Medulla oblongata (tissue), 1 donor: ENCODE measurements around the gene IFNL4.
"Not testable (repeated sequence)": the region's sequence is repeated elsewhere in the genome, so short reads cannot be mapped to it uniquely, and the experiment has no call there.

Experiments
- DNase-seq: peaks from one replicate; pipeline ENCODE4 v3.0.0-alpha.2; 2015; ENCODE audit errors: extremely low spot score

IFNL4 gene

DNA sequence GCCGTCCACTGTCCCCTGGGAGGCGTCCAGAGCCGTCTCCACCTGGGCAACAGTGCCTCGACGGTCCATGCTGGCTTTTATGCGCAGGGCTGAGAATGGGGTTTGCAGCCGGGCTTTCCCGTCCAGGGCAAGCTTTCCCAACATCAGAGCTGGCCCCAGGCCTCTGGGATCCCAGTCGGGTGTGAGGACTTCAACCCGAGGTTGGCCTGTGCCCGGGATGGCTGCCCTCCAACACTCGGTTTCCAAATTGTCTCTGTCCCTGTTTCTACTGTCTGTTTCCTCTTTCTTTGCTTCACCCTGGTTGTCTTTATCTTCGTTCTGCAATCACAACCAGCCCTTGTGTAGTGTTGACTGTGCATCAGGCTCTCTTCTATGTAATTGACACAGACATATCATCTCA lies at the start of gene IFNL4:
TSS of gene IFNL4 (minus strand) at position 51 of the 400 bp plus-strand sequence.
- no peak for DNase-seq

DNA sequence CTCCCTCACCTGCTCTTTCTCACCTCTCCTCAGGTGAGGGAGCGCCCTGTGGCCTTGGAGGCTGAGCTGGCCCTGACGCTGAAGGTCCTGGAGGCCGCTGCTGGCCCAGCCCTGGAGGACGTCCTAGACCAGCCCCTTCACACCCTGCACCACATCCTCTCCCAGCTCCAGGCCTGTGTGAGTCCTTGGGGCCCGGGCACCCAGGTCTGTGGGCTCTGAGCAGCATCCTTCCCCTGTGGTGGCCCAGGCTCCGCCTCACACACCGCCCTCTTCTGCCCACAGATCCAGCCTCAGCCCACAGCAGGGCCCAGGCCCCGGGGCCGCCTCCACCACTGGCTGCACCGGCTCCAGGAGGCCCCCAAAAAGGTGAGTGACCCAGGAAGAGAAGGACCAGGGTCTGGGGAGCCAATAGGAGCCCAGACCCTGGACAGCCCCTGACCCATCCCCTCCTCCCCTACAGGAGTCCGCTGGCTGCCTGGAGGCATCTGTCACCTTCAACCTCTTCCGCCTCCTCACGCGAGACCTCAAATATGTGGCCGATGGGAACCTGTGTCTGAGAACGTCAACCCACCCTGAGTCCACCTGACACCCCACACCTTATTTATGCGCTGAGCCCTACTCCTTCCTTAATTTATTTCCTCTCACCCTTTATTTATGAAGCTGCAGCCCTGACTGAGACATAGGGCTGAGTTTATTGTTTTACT lies 49.4 kb upstream of the IFNL4 start:
- no peak for DNase-seq

DNA sequence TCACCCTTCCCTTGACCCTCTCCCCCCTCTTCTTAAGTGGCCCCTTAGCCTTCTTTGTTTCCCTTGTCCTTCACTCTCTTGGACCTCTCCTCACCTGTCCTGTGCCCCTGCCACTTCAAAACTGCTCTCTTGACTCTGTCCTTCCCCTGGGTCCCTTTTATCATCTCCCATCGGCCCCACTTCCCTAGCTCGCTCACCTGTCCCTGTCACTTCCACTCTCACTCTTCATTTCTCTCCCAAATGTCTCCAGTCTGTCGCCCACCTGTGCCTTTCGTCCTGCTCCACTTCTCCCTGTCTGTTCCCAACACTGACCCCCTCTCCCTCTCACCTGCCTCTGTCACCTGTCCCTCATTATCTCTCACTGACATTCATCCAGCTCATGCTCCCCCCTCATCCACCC lies 48.2 kb upstream of the IFNL4 start:
- DNase-seq, result no peak

DNA sequence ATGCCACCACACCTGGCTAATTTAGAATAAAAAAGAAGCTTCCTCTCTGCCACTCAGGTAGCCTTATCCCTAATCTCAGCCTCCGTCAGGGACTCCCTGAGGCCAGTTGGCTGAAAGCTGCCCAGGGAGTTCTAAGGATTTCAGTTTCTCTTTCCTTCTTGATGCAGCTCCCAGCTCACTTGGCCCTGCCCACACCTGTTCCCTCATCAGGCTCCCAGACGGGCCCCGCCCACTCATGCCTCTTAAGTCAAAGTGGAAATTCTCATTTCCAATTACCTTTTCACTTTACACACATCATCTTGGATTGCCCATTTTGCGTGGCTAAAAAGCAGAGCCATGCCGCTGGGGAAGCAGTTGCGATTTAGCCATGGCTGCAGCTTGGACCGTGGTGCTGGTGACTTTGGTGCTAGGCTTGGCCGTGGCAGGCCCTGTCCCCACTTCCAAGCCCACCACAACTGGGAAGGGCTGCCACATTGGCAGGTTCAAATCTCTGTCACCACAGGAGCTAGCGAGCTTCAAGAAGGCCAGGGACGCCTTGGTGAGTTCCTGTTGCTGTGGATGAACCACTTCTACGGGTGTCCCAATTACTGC lies 47.5 kb upstream of the IFNL4 start, which contains the start of gene IFNL1:
TSS of gene IFNL1 (plus strand) at position 353 of the 591 bp plus-strand sequence. CDS start at position 368, 15 bp downstream.
- DNase-seq, result no peak

DNA sequence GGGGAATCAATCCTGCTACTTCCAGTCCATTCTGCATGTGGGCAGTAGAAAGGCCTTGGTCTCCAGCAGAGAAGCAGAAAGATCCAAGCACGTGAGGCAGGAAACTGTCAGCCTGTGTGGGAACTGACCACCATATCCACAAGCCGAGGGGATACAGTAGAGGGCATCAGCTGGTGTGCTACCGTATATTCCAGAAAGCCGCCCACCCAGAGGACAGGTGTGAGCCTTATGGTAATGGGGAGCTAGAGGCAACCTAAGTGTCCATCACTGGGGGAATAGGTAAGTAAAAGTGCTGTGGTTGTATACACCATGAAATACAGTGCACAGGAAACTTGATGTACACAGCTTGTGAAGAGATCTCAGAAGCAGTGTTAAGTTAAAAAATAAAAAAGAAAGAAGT lies 44.7 kb upstream of the IFNL4 start:
- DNase-seq, result no peak

DNA sequence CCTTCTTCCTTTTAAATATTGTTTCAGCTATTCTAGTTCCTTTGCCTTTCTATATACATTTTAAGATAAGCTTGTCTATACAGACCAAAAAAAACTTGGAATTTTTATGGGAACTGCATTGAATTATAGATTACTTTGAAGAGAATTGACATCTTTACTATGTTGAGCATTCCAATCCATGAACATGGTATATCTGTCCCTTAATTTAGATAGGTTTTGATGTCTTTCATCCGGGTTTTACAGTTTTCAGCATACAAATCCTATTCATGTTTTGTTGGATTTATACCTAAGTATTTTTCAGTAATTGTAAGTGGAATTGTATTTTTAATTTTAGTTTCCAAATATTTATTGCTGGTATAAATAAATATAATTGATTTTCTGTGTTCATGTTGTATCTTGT lies 35.4 kb upstream of the IFNL4 start:
- DNase-seq, result no peak

DNA sequence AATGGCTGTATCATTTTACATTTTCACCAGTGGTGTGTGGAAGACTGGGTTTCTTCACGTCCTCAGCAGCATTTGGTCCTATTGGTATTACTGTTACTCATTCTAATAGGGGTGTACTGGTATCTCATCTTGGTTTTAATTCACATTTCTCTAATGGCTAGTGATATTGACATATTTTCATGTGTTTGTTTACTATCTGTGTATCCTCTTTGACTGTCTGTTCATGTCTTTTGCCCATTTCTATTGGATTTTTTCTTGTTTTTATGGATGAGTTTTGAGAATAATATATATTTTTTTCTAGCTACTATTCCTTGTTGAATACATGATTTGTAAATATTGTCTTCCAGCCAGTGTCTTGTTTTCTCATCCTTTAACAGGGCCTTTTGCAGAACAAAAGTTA lies 33.4 kb upstream of the IFNL4 start:
- no peak for DNase-seq

DNA sequence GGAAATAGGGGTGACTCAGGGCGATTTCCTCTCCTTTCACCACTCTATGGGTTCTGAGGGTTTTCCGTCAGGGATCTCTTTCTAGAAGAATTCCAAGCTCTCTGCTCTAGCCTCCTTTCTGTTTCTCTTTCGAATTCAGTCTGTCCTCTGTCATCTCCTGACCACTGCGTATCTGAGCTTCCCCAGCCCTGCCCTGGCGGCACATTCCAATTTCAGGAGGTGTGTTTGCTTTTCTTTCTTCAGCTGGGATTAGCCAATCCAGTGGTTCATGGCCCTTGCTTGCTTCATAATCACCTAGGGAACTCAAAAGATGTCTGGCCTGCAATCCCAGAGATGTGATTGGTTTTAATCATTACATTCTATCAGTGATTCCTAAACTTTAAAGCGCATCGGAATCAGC lies 28.9 kb upstream of the IFNL4 start:
- DNase-seq, result no peak

DNA sequence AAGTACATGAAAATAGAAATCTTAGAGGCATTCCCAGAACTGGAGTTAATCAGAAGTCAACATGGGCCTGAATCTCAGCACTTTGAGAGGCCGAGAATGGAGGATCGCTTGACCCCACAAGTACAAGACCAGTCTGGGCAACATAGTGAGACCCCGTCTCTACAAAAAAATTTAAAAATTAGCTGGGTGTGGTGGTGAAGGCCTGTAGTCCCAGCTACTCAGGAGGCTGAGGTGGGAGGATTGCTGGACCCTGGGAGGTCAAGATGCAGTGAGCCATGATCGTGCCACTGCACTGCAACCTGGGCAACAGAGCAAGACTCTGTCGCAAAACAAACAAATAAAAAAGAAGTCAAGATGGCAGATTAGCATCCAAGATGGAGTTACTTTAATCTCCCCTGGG lies 28.1 kb upstream of the IFNL4 start:
- no peak for DNase-seq

DNA sequence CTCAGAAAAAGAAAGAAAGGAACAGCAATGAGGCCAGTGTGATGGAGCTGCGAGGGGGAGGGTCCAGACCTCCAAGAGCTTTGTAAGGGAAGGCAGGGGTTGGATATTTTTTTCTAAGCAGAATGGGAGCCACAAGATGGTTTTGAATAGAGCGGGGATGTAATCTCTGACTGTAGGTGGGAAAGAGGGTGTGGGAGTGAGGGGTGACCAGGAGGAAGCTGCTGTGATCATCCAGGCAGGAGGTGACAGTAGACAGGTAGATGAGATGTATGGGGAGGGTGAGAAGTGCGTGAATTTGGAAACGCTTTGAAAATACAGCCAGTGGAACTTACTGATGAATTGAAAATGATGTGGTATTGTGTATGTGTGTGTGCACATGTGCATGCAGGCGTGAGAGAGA lies 26.9 kb upstream of the IFNL4 start:
- no peak for DNase-seq

DNA sequence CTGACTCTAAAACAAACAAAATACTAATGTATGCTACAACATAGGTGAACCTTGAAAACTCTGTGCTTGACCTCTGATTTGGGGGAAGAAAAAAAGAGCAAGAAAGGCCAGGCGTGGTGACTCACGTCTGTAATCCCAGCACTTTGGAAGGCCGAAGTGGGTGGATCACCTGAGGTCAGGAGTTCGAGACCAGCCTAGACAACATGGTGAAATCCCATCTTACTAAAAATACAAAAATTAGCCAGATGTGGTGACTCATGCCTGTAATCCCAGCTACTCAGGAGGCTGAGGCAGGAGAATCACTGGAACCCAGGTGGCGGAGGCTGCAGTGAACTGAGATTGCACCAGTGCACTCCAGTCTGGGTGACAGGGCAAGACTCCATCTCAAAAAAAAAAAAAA lies 25.2 kb upstream of the IFNL4 start:
- not testable (repeated sequence) for DNase-seq

DNA sequence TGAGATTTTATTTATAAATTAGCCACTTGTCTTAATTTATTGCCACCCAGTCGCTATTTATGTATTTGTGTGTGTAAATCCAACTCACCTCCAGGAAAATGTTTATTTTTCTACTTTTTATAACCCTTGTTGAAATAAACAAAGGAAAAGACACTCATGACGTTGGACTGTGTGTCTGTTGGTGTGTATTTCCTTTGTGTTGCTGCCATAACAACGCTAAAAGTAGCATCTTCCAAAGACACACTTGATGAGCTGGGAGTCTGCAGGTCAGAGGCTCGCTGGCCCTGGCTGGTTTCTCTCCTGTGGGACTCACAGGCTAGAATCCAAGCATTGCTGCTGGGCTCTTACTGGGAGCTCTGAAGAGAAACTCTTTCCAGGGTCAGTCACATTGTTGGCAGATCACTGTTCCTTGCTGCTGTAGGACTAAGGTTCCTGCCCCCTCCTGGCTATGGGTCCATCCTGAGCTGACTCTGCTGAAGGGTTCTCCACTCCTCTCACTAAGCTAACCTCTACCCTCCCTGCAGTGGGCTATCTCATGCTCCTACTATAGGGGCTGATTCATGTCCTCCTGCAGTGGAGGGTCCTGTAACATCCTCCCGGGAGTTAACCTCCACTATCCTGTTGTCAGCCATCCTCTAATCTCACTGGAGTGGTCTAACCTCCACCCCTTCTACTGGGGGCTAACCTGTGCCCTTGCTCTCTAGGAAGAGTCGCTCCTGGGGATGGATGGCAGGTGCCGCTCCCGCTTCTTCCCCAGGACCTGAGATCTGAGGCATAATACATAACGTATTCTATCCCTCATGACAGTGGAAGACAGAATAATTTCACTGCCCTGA lies 21.6 kb upstream of the IFNL4 start:
- no peak for DNase-seq

DNA sequence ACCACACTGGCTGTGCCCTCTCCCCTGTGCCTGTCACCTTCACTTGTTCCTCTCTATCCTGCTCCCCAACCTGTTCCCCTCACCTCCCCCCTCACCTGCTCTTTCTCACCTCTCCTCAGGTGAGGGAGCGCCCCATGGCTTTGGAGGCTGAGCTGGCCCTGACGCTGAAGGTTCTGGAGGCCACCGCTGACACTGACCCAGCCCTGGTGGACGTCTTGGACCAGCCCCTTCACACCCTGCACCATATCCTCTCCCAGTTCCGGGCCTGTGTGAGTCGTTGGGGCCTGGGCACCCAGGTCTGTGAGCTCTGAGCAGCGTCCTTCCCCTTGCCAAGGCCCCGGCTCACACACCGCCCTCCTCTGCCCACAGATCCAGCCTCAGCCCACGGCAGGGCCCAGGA lies 20.7 kb upstream of the IFNL4 start:
- not testable (repeated sequence) for DNase-seq

DNA sequence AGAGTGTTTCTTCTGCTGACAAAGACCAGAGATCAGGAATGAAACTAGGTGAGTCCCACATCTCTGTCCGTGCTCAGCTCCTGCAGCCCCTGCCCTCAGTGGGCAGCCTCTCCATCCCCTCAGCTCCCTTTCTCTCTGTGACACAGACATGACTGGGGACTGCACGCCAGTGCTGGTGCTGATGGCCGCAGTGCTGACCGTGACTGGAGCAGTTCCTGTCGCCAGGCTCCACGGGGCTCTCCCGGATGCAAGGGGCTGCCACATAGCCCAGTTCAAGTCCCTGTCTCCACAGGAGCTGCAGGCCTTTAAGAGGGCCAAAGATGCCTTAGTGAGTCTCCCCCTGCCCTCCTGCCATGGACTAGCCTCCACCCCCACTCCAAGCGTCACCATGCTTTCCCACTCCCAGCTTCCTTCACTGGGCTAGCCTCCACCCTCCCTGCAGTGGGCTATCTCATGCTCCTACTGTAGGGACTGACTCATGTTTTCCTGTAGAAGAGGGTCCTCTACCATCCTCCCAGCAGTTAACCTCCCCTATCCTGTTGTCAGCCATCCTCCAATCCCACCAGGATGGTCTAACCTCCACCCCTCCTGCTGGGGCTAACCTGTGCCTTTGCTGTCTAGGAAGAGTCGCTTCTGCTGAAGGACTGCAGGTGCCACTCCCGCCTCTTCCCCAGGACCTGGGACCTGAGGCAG lies 20.0 kb upstream of the IFNL4 start:
- not testable (repeated sequence) for DNase-seq

DNA sequence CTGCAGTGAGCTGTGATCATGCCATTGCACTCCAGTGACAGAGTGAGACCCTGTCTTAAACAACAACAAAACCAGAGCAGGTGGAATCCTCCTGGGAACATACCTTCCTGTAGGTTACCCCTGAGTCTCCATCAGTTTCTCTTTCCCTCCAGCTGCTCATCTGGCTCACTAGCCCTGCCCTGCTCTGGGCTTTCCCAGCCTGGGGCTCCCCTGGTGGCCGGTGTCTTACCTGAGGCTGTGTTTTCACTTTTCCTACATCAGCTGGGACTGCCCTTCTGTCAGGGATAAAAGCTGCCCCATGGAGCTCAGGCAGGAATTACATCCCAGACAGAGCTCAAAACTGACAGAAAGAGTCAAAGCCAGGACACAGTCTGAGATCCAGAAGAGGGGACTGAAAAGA lies 19.4 kb upstream of the IFNL4 start, which contains the start of gene IFNL2:
TSS of gene IFNL2 (plus strand) at position 312 of the 400 bp plus-strand sequence. CDS start 173 bp downstream, outside the sequence.
- not testable (repeated sequence) for DNase-seq

DNA sequence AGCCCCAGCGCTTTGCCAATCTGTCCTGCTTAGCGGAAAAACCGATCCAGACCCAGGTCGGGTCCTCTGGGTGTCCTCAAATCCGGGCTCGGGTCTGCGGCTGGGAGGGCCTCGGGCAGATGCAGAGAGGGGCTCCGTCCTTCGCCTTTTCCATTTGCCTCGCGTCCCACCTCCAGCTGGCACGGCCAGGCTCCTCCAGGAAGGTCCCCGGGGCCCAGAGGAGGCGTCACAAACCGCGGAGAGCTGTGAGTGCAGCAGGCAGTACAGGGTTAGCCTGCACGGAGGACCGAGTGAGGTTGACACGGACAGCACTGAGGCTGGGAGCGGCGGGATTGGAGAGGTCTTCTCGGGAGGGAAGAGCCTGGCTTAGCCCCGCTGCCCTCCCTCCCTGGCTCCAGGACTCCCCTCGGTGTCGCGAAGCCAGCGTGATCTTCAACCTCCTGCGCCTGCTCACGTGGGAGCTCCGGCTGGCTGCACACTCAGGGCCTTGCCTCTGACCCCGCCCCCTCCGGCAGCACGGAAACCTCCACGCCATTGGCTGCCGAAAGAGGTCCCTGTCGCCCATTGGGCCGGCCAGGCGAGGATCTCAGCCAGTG lies 16.8 kb upstream of the IFNL4 start:
- no peak for DNase-seq

DNA sequence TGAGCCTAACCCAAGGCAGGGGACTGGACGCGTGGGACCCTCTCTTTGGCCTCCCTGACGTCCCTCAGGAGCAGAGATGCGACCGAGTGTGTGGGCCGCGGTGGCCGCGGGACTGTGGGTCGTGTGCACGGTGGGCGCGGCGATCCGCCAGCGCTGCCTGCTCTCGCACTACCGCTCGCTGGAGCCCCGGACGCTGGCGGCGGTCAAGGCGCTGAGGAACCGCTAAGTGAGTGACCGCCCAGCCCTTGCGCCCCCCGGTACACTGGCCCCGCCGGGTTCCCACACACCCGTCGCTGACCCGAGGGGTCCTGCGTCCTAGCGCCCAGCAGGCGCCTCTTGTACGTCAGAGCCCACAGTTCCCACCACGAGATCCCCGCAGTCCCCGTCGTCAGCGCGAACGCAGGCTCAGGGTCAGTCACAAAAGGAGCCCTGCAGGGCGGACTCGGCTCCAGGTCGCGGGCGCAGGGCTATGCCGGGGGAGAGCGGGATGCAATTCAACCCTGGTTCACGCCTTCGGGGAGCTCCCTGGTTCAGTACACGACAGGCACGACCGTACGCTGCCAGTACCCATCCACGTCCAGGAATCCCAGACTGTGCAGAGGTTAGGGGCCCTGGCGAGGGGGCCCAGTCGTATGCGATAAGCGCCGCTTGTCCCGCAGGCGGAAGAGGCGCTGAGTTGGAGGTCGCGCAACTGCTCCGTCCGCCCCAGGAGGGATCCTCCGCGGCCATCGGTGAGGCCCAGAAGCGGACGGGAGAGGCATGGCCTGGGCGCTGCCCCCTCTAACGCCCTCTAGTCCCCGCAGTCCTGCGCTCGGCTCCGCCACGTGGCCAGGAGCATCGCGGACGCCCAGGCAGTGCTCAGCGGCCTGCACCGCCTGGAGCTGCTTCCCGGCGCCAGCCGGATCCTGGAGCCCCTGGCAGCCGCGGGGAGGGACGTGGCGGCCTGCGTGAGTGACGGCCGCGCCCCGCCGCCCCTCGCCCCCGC lies 15.9 kb upstream of the IFNL4 start:
- DNase-seq, result no peak

DNA sequence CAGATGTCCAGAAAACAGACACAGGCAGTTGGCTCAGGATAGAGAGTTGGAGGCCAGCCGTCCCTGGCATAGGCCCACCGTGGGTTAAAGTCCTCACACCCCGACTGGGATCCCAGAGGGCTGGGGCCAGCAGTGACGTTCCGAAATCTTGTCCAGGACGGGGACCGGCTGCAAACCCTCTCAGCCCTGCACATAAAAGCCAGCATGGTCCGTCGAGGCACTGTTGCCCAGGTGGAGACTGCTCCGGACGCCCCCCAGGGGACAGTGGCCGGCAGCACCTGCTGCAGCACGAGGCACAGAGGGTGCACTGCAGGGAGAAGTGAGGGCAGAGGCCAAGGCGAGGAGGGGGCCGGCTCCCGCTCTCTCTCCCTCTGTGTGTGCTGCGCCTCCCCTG lies 15.3 kb upstream of the IFNL4 start:
- no peak for DNase-seq

DNA sequence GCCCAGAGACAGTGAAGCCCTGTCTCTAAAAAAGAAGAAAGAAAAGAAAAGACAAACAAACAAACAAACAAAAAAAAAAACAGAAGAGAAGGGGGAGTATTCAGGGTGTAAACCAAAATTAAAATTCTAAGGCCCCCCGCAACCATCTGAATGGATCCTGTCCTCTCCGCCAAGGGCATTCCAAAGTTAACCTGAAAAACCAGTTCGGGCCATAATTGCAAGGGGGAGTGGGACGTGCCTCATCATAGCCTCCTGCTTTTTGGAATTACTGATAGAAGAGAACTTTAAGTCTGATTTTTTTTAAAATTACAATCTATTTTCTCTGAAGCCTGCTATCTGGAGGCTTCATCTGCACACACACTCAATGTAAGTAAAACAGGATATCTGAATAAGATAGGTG lies 13.8 kb upstream of the IFNL4 start:
- DNase-seq, result no peak

DNA sequence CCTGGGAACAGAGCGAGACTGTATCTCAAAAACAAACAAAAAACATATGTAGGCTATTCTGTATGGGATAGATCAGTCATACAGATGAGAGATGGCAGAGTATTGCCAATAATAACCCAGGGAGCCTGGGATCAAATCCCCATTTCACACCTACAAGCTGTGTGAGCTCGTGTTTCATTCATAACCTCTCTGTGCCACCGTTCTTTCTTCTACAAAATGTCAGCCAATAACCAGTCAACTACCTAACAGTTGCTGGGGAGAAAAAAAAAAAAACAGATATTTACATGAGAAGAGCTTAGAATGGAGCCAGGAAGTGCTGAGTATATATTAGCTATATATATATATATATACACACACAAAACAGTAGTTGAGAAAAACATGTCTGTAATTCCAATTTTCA lies 13.0 kb upstream of the IFNL4 start:
- no peak for DNase-seq
